ENCODE data around the gene TRIM44.

DNA sequence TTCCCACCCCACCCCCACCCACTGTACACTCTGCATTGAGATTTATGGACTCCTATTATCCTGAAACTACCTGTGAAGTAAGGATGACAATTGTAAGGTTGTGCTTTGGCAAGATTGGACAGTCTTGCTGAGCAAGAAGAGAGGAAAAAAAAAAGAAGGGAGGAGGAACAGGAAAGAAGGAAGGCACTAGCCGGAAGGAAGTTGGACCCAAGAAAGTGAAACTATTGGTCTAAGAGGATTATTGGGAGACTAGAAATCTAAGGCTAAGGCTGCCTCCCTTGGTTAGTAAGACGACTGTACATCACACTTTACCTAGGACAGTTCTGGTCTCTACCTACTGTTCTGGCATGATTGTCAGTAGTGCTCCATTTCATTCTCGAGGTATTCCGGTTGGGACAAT lies 12.1 kb upstream of the TRIM44 start:
- TF ChIP-seq, protein P1, sequence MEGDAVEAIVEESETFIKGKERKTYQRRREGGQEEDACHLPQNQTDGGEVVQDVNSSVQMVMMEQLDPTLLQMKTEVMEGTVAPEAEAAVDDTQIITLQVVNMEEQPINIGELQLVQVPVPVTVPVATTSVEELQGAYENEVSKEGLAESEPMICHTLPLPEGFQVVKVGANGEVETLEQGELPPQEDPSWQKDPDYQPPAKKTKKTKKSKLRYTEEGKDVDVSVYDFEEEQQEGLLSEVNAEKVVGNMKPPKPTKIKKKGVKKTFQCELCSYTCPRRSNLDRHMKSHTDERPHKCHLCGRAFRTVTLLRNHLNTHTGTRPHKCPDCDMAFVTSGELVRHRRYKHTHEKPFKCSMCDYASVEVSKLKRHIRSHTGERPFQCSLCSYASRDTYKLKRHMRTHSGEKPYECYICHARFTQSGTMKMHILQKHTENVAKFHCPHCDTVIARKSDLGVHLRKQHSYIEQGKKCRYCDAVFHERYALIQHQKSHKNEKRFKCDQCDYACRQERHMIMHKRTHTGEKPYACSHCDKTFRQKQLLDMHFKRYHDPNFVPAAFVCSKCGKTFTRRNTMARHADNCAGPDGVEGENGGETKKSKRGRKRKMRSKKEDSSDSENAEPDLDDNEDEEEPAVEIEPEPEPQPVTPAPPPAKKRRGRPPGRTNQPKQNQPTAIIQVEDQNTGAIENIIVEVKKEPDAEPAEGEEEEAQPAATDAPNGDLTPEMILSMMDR (IDR thresholded peaks at IDR 0.05), result no peak
- TF ChIP-seq POLR2A (IDR thresholded peaks at IDR 0.05), result no peak

Measured in breast epithelium (tissue), 3 donors.